H1 (cell line): ENCODE data around the gene HOMER2. TPM values are rescaled to one million over a fixed set of nuclear protein-coding genes. Genes with fewer than 3 reads are reported as not detected.

ENCODE experiments used
- CTCF ChIA-PET: fragments of 300-600 bp; sonication (Branson Sonifier 250); formaldehyde crosslinking; loops from one replicate; lab custom pipeline; 2021; ENCODE audit not compliant: partially characterized antibody; lab: Charles Lee
- POLR2A ChIA-PET: fragments of 300-600 bp; sonication (Branson Sonifier 250); formaldehyde crosslinking; loops from one replicate; lab custom pipeline; 2021; ENCODE audit warnings: inconsistent platforms; ENCODE audit not compliant: partially characterized antibody; lab: Charles Lee
- DNase-seq, 2 experiments: peaks; one replicate each; pipeline versions ENCODE4 v3.0.0 to v3.0.0-alpha.2; 2010 to 2022; ENCODE audit warnings: low spot score in 2 of 2, low read depth in 1 of 2, mixed read lengths in 1 of 2
- FAIRE-seq: peaks from 2 replicates; lab custom pipeline; 2011; peaks lifted over from hg19 to GRCh38; lab: Jason Lieb, UNC
- H2AFZ ChIP-seq: 2 replicates; pipeline ENCODE4 v1.8.1; 2012; ENCODE audit warnings: low read length, inconsistent platforms
- H2AK5ac ChIP-seq: 2 replicates; pipeline ENCODE4 v1.6.1; 2013; ENCODE audit warnings: low read depth, low read length
- H2BK120ac ChIP-seq: replicated peaks from 2 replicates; pipeline ENCODE3; 2013; ENCODE audit warnings: low read depth, low read length, inconsistent platforms
- H2BK12ac ChIP-seq: 2 replicates; pipeline ENCODE4 v1.6.1; 2013; ENCODE audit warnings: low read depth, low read length
- H2BK15ac ChIP-seq: 2 replicates; pipeline ENCODE4 v1.6.1; 2013; ENCODE audit warnings: low read length
- H2BK20ac ChIP-seq: 2 replicates; pipeline ENCODE4 v1.6.1; 2013; ENCODE audit warnings: low read length
- H2BK5ac ChIP-seq: 2 replicates; pipeline ENCODE4 v1.6.1; 2013; ENCODE audit warnings: low read depth, low read length
- H3K14ac ChIP-seq: 2 replicates; pipeline ENCODE4 v1.6.1; 2013; ENCODE audit warnings: inconsistent platforms; ENCODE audit not compliant: insufficient read length
- H3K18ac ChIP-seq: 2 replicates; pipeline ENCODE4 v1.6.1; 2013; ENCODE audit warnings: low read length; ENCODE audit errors: extremely low read depth
- H3K23ac ChIP-seq: 2 replicates; pipeline ENCODE4 v1.6.1; 2013; ENCODE audit warnings: inconsistent platforms; ENCODE audit not compliant: insufficient read length
- H3K23me2 ChIP-seq: 2 replicates; pipeline ENCODE4 v1.6.1; 2013; ENCODE audit warnings: low read depth, low read length
- H3K27ac ChIP-seq: 2 replicates; pipeline ENCODE4 v1.6.1; 2011; ENCODE audit warnings: low read depth, low read length, inconsistent platforms
- H3K27me3 ChIP-seq, 4 experiments: replicated peaks in 1 of 4; 1 replicate in 1 of 4; 2 replicates in 3 of 4; pipeline versions ENCODE4 v1.6.1 to v1.8.1; 2011 to 2013; ENCODE audit warnings: low read length in 3 of 4, mild to moderate bottlenecking in 3 of 4, inconsistent platforms in 2 of 4, mixed read lengths in 2 of 4, moderate library complexity in 1 of 4; ENCODE audit not compliant: control insufficient read depth in 3 of 4, insufficient read depth in 3 of 4; ENCODE audit errors: extremely low read depth in 1 of 4
- H3K36me3 ChIP-seq, 4 experiments: 2 replicates each; pipeline versions ENCODE4 v1.6.1 to v1.8.1; 2011 to 2013; ENCODE audit warnings: mild to moderate bottlenecking in 4 of 4, low read length in 3 of 4, moderate library complexity in 2 of 4, control low read depth in 1 of 4, inconsistent platforms in 1 of 4; ENCODE audit not compliant: insufficient read depth in 4 of 4, control insufficient read depth in 2 of 4
- H3K4ac ChIP-seq: replicated peaks from 2 replicates; pipeline ENCODE3; 2013; ENCODE audit warnings: low read length, low read depth, mixed read lengths, inconsistent platforms; ENCODE audit not compliant: insufficient read length
- H3K4me1 ChIP-seq, 4 experiments: replicated peaks in 1 of 4; 1 replicate in 1 of 4; 2 replicates in 3 of 4; pipeline versions ENCODE4 v1.6.1 to v1.8.1; 2011 to 2013; ENCODE audit warnings: low read length in 3 of 4, inconsistent platforms in 2 of 4, mixed read lengths in 1 of 4; ENCODE audit not compliant: insufficient read depth in 4 of 4, control insufficient read depth in 3 of 4
- H3K4me2 ChIP-seq, 2 experiments: 2 replicates each; pipeline versions ENCODE4 v1.6.1 to v1.8.1; 2011 to 2013; ENCODE audit warnings: low read depth in 2 of 2, low read length in 2 of 2, control low read depth in 1 of 2, inconsistent platforms in 1 of 2, mild to moderate bottlenecking in 1 of 2; ENCODE audit not compliant: insufficient read depth in 1 of 2
- H3K4me3 ChIP-seq, 4 experiments: fragments of 200-600, 300-600 bp in 1 of 4; sonication (generic), shearing (Covaris generic), sonication (Bioruptor Twin) in 1 of 4; 2 replicates each; pipeline versions ENCODE4 v1.5.1 to v1.8.1; 2011 to 2016; ENCODE audit warnings: low read length in 4 of 4, low read depth in 3 of 4, control low read depth in 2 of 4, inconsistent platforms in 2 of 4, mild to moderate bottlenecking in 2 of 4, mixed read lengths in 1 of 4, moderate library complexity in 1 of 4; ENCODE audit not compliant: insufficient read depth in 2 of 4; ENCODE audit errors: extremely low read depth in 1 of 4
- H3K56ac ChIP-seq: replicated peaks from 2 replicates; pipeline ENCODE3; 2013; ENCODE audit warnings: low read depth, mild to moderate bottlenecking, mixed read lengths, low read length, inconsistent platforms; ENCODE audit not compliant: insufficient read length
- H3K79me1 ChIP-seq: 2 replicates; pipeline ENCODE4 v1.6.1; 2013; ENCODE audit warnings: low read depth, low read length, control low read depth
- H3K79me2 ChIP-seq, 2 experiments: 2 replicates each; pipeline versions ENCODE4 v1.6.1 to v1.8.1; 2012 to 2013; ENCODE audit warnings: low read length in 2 of 2, mild to moderate bottlenecking in 2 of 2, inconsistent platforms in 1 of 2; ENCODE audit not compliant: insufficient read depth in 2 of 2, control insufficient read depth in 1 of 2
- H3K9ac ChIP-seq, 4 experiments: replicated peaks in 1 of 4; 1 replicate in 1 of 4; 2 replicates in 3 of 4; pipeline versions ENCODE4 v1.6.1 to v1.8.1; 2011 to 2013; ENCODE audit warnings: low read depth in 3 of 4, low read length in 3 of 4, control low read depth in 2 of 4, mild to moderate bottlenecking in 2 of 4, moderate library complexity in 2 of 4, inconsistent platforms in 1 of 4; ENCODE audit errors: extremely low read depth in 1 of 4
- H3K9me3 ChIP-seq, 2 experiments: 2 replicates each; pipeline versions ENCODE4 v1.6.1 to v1.8.1; 2012 to 2013; ENCODE audit warnings: mild to moderate bottlenecking in 2 of 2, moderate library complexity in 2 of 2, control low read depth in 1 of 2, inconsistent platforms in 1 of 2, low read depth in 1 of 2, low read length in 1 of 2, mixed read lengths in 1 of 2; ENCODE audit not compliant: insufficient read depth in 2 of 2
- H4K20me1 ChIP-seq, 2 experiments: replicated peaks in 1 of 2; 2 replicates each; pipeline versions ENCODE3 to v1.8.1; 2011 to 2013; ENCODE audit warnings: inconsistent platforms in 2 of 2, low read length in 2 of 2, mild to moderate bottlenecking in 1 of 2; ENCODE audit not compliant: insufficient read depth in 2 of 2, control insufficient read depth in 1 of 2
- H4K5ac ChIP-seq: 2 replicates; pipeline ENCODE4 v1.6.1; 2013; ENCODE audit warnings: low read length, low read depth, mixed read lengths, inconsistent platforms; ENCODE audit not compliant: insufficient read length
- H4K8ac ChIP-seq: 2 replicates; pipeline ENCODE4 v1.8.0; 2013; ENCODE audit warnings: mild to moderate bottlenecking, moderate library complexity, low read length, inconsistent platforms; ENCODE audit not compliant: insufficient read depth; ENCODE audit errors: extremely low read depth
- H4K91ac ChIP-seq: replicated peaks from 2 replicates; pipeline ENCODE3; 2013; ENCODE audit warnings: low read length, mixed read lengths, inconsistent platforms; ENCODE audit not compliant: insufficient read length
- CBX8 ChIP-seq: fragments of 300-800, 300-1000 bp; sonication (generic); IDR thresholded peaks from 2 replicates; pipeline ENCODE4 v1.7.1; 2016; ENCODE audit warnings: low read depth, low read length, borderline replicate concordance
- EZH2 ChIP-seq: fragments of 200-600 bp; sonication (generic); IDR thresholded peaks from 2 replicates; pipeline ENCODE4 v1.7.1; 2012; ENCODE audit warnings: low read depth, mild to moderate bottlenecking, moderate library complexity, low read length, inconsistent platforms; ENCODE audit not compliant: severe bottlenecking
- FOSL1 ChIP-seq: IDR thresholded peaks from 2 replicates; pipeline ENCODE4 v1.6.1; 2011; ENCODE audit warnings: mild to moderate bottlenecking, low read depth, low read length, moderate library complexity; ENCODE audit not compliant: insufficient read depth
- GABPA ChIP-seq: IDR thresholded peaks from 2 replicates; pipeline ENCODE4 v1.6.1; 2011; ENCODE audit warnings: mild to moderate bottlenecking, low read length, moderate library complexity, borderline replicate concordance; ENCODE audit not compliant: insufficient read depth
- KDM5A ChIP-seq: fragments of 200-600 bp; IDR thresholded peaks from 2 replicates; pipeline ENCODE4 v1.7.1; 2012; ENCODE audit warnings: mild to moderate bottlenecking, low read length, inconsistent platforms, mixed read lengths
- NRF1 ChIP-seq: IDR thresholded peaks from 2 replicates; pipeline ENCODE4 v1.6.1; 2011; ENCODE audit warnings: mild to moderate bottlenecking, low read depth, low read length, improper control_type of control experiment
- SP4 ChIP-seq: IDR thresholded peaks from 2 replicates; pipeline ENCODE4 v1.6.1; 2012; ENCODE audit warnings: low read length, inconsistent platforms
- TAF7 ChIP-seq: optimal IDR thresholded peaks from 2 replicates; pipeline ENCODE3; 2011; ENCODE audit warnings: low read depth, mild to moderate bottlenecking, inconsistent platforms, low read length, moderate library complexity, borderline replicate concordance
- WGBS, 2 experiments: shearing (Covaris generic) in 1 of 2; methylation state at CpG; one replicate each; pipeline versions ENCODE4 v1.1.6 to v1.1.7; 2013 to 2015; ENCODE audit warnings: low lambda C conversion rate in 2 of 2, mixed read lengths in 2 of 2, inconsistent platforms in 1 of 2, low coverage in 1 of 2, missing lambda C conversion rate in 1 of 2; ENCODE audit not compliant: insufficient replicate concordance in 2 of 2, insufficient coverage in 1 of 2, insufficient read length in 1 of 2; ENCODE audit errors: extremely low coverage in 1 of 2, missing lambda C conversion rate in 1 of 2; 5-methylcytosine and 5-hydroxymethylcytosine counted together
- polyA plus RNA-seq, 7 experiments: library from polyadenylated mRNA; depleted of rRNA in 3 of 7; stranded (reverse) in 5 of 7; unstranded in 2 of 7; fragments of >200 nt in 5 of 7; fragments of 200-250 nt in 2 of 7; gene quantifications; 1 replicate in 5 of 7; 2 replicates in 1 of 7; 4 replicates in 1 of 7; pipeline versions ENCODE4 v1.2.1 to v1.2.3, GENCODE V29; 2011 to 2013; ENCODE audit warnings: missing spikeins in 2 of 7, mixed read lengths in 2 of 7
- total RNA-seq: library from RNA; stranded (reverse); fragmentation: NEBNext Ultra II Directional; extraction: Animal tissue kit (Norgen Biotek cat#: 25700); gene quantifications from 2 replicates; pipeline ENCODE4 v1.2.1, GENCODE V29; 2021

HOMER2 gene
- total and polyA plus RNA-seq, 2 of the 8 experiments (the other 6 are each of a cell fraction or from before 2014, with no cell fraction given) = 12.5 to 27.6 TPM

DNA sequence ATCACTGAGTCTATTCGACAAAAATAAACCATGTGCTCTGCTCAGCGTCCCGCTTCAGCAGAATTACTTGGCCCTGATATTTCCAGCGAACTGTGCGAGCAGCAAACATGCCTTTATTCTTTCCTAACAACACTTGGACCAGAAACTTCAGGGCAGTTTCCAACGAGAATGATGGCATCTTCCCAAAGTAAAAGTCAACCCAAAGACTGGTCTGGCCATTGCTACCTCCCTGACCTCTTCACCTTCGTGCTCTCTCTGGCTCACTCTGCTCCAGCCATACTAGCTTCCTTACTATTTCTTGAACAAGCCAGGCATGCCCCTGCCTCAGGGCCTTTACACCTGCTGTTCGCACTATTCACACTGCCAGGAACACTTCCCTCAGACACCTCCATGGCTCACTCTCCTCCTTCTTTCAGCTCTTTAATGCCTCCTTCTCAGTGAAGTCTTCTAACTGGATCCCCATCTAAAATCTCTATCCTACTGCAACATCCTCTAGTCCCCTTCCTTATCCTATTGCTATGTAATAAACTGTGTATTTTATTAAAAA lies 6.3 kb downstream of the HOMER2 start:
- DNase-seq = no peak
- CTCF ChIA-PET = interaction anchor here (0.8 to 2.4 kb wide), 4 partner anchors 11 to 97 kb away, joined by 3 to 7 read pairs (median 4); no protein-coding TSS in a partner anchor
- TF ChIP-seq GABPA (no peak), KDM5A (no peak), EZH2 (no peak), TAF7 (no peak), SP4 (no peak), CBX8 (no peak), NRF1 (no peak), FOSL1 (no peak)

More for the DNA sequence above, 6.3 kb downstream of the HOMER2 start:
- Histone ChIP-seq H3K23ac (no peak overlapping the region), H4K8ac (no peak overlapping the region), H3K4me2 (no peak overlapping the region), H3K23me2 (no peaks in the 10 kb centered on the region), H3K14ac (no peak overlapping the region), H3K56ac (no peak overlapping the region), H3K79me1 (no peaks in the 10 kb centered on the region), H3K79me2 (no peaks in the 10 kb centered on the region), H2AK5ac (no peak overlapping the region), H4K91ac (no peak overlapping the region), H3K27ac (no peak overlapping the region), H3K4me1 (no peaks in the 10 kb centered on the region), H4K20me1 (peaks cover 0 to 2% of the 10 kb centered on the region in 2 experiments), H3K27me3 (peaks cover 0 to 3% (median 3%) of the 10 kb centered on the region in 4 experiments; a peak in 4 of 7 replicates), H3K9ac (no peak overlapping the region), H3K36me3 (no peaks in the 10 kb centered on the region), H2BK120ac (no peak overlapping the region), H2BK20ac (no peak overlapping the region), H3K9me3 (no peaks in the 10 kb centered on the region), H2BK15ac (no peak overlapping the region), H2BK5ac (no peak overlapping the region), H2BK12ac (no peak overlapping the region), H2AFZ (no peak overlapping the region), H3K4me3 (no peak overlapping the region), H4K5ac (no peak overlapping the region), H3K4ac (no peak overlapping the region), H3K18ac (no peak overlapping the region)
- no peak for FAIRE-seq
- 89% methylated on average over 8 of the region's 8 CpGs; no CpG with 5 or more reads in 1 of the 2 experiments for WGBS, 2 experiments
- POLR2A ChIA-PET = no interaction called here
